Left kidney (tissue), 8 donors: Measurements from ENCODE around the gene RHOB. TPM values are rescaled to one million over a fixed set of nuclear protein-coding genes. Genes with fewer than 3 reads are reported as not detected.
"Not testable (repeated sequence)": the region's sequence is repeated elsewhere in the genome, so short reads cannot be mapped to it uniquely, and the experiment has no call there.

Source experiments
- DNase-seq: peaks from one replicate; pipeline ENCODE4 v3.0.0-alpha.2; 2013
- long read RNA-seq, 8 donors: transcript quantifications; one replicate each; lab custom pipeline, GENCODE V29; 2026
- polyA plus RNA-seq: library from polyadenylated mRNA; unstranded; fragments of 120-200 nt; gene quantifications from one replicate; pipeline ENCODE4 v1.2.1, GENCODE V29; 2013; ENCODE audit not compliant: insufficient read length

Gene RHOB
- polyA plus RNA-seq = 64.2 TPM
- long read RNA-seq, donor 1, transcript RHOB-201 (1 exons, 2,372 nt) = major isoform, 119 of 119 reads
- long read RNA-seq, donor 1, partial matches to known transcripts = 0 of 119 reads
- long read RNA-seq, donor 1, other reads (novel, unspliced or antisense) = 0 of 119 reads
- long read RNA-seq, donor 2, transcript RHOB-201 (1 exons, 2,372 nt) = major isoform, 83 of 83 reads
- long read RNA-seq, donor 2, partial matches to known transcripts = 0 of 83 reads
- long read RNA-seq, donor 2, other reads (novel, unspliced or antisense) = 0 of 83 reads
- long read RNA-seq, donor 3, transcript RHOB-201 (1 exons, 2,372 nt) = major isoform, 84 of 84 reads
- long read RNA-seq, donor 3, partial matches to known transcripts = 0 of 84 reads
- long read RNA-seq, donor 3, other reads (novel, unspliced or antisense) = 0 of 84 reads
- long read RNA-seq, donor 4, transcript RHOB-201 (1 exons, 2,372 nt) = major isoform, 16 of 16 reads
- long read RNA-seq, donor 4, partial matches to known transcripts = 0 of 16 reads
- long read RNA-seq, donor 4, other reads (novel, unspliced or antisense) = 0 of 16 reads
- long read RNA-seq, donor 5, transcript RHOB-201 (1 exons, 2,372 nt) = major isoform, 130 of 130 reads
- long read RNA-seq, donor 5, partial matches to known transcripts = 0 of 130 reads
- long read RNA-seq, donor 5, other reads (novel, unspliced or antisense) = 0 of 130 reads
- long read RNA-seq, donor 6, transcript RHOB-201 (1 exons, 2,372 nt) = major isoform, 128 of 128 reads
- long read RNA-seq, donor 6, partial matches to known transcripts = 0 of 128 reads
- long read RNA-seq, donor 6, other reads (novel, unspliced or antisense) = 0 of 128 reads
- long read RNA-seq, donor 7, transcript RHOB-201 (1 exons, 2,372 nt) = major isoform, 107 of 107 reads
- long read RNA-seq, donor 7, partial matches to known transcripts = 0 of 107 reads
- long read RNA-seq, donor 7, other reads (novel, unspliced or antisense) = 0 of 107 reads
- long read RNA-seq, donor 8, transcript RHOB-201 (1 exons, 2,372 nt) = major isoform, 43 of 43 reads
- long read RNA-seq, donor 8, partial matches to known transcripts = 0 of 43 reads
- long read RNA-seq, donor 8, other reads (novel, unspliced or antisense) = 0 of 43 reads

GRCh38 chr2:20446917-20447436, at the start of gene RHOB:
Gene RHOB, plus strand, starts transcription at chr2:20447074. Its CDS starts 392 bp downstream, at chr2:20447466.
- peak; percentile 97 for DNase-seq

GRCh38 chr2:20397811-20398447, 48.9 kb upstream of the RHOB start:
- DNase-seq = no peak

- no peak for DNase-seq
Measured at GRCh38 chr2:20398956-20399567, 47.8 kb upstream of the RHOB start.

- no peak for DNase-seq
Measured at GRCh38 chr2:20400306-20400705, 46.6 kb upstream of the RHOB start.

GRCh38 chr2:20400787-20401488, 45.9 kb upstream of the RHOB start:
- DNase-seq = no peak

GRCh38 chr2:20401489-20401835, 45.4 kb upstream of the RHOB start:
- DNase-seq = no peak

GRCh38 chr2:20403774-20404312, 43.0 kb upstream of the RHOB start:
- no peak for DNase-seq

GRCh38 chr2:20404950-20405349, 41.9 kb upstream of the RHOB start:
- no peak for DNase-seq

GRCh38 chr2:20409039-20409438, 37.8 kb upstream of the RHOB start:
- DNase-seq = no peak

- DNase-seq = no peak
Measured at GRCh38 chr2:20410556-20411277, 36.2 kb upstream of the RHOB start.

- no peak for DNase-seq
Measured at GRCh38 chr2:20411361-20411894, 35.4 kb upstream of the RHOB start.

GRCh38 chr2:20414806-20415205, 32.1 kb upstream of the RHOB start:
- no peak for DNase-seq

GRCh38 chr2:20415511-20415918, 31.4 kb upstream of the RHOB start:
- DNase-seq = no peak

- DNase-seq = no peak
Measured at GRCh38 chr2:20416723-20417122, 30.2 kb upstream of the RHOB start.

- DNase-seq = not testable (repeated sequence)
Measured at GRCh38 chr2:20417230-20417821, 29.5 kb upstream of the RHOB start.

- no peak for DNase-seq
Measured at GRCh38 chr2:20418519-20418918, 28.4 kb upstream of the RHOB start.

GRCh38 chr2:20419007-20419576, 27.8 kb upstream of the RHOB start:
- DNase-seq = no peak

- DNase-seq = no peak
Measured at GRCh38 chr2:20419752-20420151, 27.1 kb upstream of the RHOB start.
